CD4-positive, alpha-beta T cell treated with Interleukin-2 at 100 ng/mL for 4 hours (primary cell): ENCODE data around the gene SCYGR4.
"Not testable (repeated sequence)": the region's sequence is repeated elsewhere in the genome, so short reads cannot be mapped to it uniquely, and the experiment has no call there.

Source experiments
- DNase-seq: peaks from one replicate; pipeline ENCODE4 v3.0.0-alpha.2; 2020; ENCODE audit warnings: low spot score

The SCYGR4 gene

DNA sequence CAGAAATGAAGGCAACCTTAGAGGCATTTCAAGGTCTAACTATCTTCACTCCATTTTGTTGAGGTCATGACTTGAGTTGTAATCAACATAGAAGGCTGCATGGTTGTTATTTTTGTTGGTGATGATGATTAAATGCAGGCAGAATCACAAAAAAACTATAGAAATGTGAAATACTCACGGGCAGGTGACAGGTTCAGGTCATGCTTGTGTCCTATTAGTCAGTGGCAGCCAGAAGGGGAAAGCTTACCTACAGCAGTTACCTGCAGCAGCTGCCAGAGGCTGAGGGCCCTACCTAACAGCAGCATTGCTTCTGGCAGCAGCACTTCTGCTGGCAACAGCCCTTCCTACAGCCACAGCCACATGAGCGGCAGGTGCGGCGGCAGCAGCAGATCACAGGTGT is 3.1 kb upstream of the SCYGR4 start:
- no peak for DNase-seq

DNA sequence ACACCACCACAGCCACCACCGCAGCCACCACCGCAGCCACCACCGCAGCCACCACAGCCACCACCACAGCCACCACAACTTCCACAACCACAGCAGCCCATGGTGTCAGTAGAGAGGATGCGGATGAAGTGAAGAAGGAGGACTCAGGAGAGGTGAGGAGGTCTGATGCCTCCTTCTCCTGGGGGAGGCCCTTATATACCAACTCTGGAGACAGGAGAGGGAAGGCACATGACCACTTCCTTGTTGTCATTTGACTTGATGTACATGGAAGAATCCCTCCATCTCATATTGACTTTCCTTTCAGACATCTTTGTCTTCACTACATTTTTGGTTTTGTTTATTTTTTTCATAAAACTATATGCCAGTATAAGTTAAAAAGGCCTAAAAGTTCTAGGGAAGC is 2.6 kb upstream of the SCYGR4 start, which contains the start of gene SCYGR3:
TSS of gene SCYGR3 (minus strand) at position 101 of the 400 bp plus-strand sequence. CDS start at position 101, 0 bp downstream.
- DNase-seq: no peak

DNA sequence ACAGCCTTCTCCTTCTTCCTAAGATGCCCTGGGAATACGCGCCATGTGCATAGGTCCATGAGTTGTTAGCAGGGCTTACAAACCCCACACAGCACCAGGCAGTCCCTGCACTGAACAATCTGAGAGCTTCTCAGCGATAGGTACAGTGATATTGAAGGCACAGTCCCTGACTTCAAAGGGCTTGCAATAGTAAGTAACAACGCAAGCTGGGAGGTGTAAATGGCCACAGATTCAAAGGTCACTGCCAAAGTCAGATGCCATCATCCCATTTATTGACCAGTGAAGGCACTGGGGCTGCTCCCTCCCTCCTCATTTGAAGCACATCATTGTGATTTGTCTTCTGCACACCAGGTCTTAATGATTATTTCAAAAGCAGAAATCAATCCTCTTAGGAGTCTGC is 2.1 kb upstream of the SCYGR4 start:
- no peak for DNase-seq

DNA sequence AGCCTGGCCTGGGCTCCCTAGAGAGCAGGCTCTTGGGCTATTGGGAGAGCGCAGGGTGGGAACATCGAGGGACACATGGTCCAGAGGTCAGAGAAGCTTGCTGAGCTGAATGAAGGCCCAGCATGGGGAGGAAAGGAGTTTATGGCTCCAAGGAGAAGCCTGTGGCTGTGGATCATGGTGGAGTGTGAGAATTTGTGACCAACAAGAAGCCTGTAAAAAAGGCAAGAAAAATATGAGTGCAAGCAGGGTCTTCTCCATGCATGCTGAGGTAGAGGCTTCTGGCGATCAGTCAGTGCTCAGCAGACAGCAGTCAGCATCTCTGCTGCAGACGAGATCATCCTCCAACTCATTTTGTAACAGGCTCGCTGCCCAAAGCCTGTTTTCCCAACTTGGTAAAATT is 1.4 kb upstream of the SCYGR4 start:
- DNase-seq: no peak

DNA sequence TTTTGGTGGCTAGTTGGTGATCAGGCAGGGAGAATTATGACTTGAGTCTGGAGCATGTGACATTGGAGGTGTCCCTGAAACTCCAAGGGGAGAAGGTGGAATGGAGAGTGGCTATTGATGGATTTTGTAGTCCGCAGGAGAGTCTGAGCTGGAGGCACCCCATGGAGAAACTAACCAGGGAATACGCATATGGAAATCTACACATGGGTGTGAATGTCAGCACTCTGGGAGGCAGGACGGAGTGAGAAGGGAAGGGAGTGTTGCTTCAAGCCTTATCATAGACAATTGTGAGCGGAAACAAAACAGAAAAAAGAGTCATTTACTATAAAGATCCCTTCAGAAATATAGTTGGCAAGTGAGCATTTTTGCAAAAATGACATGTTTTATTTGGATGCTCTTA is 667 bp upstream of the SCYGR4 start:
- no peak for DNase-seq

DNA sequence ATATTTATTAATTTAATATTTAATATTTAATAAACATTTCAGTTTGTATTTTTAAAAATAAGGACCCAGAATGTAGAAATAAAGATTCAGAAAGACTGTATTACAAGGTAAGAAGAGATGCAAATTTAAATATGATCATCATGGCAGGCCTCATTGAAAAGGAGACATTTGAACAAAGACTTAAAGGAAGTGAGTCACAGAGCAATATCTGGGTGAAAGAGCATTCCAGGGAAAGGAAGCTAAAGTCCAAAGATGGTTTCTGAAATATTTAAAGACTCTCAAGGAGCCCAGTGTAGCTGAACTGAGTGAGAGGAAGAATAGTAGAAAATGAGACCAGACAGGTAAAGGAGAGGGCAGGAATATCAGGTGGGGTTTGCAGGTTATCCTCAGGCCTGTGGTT is 5.9 kb downstream of the SCYGR4 start:
- DNase-seq: no peak

DNA sequence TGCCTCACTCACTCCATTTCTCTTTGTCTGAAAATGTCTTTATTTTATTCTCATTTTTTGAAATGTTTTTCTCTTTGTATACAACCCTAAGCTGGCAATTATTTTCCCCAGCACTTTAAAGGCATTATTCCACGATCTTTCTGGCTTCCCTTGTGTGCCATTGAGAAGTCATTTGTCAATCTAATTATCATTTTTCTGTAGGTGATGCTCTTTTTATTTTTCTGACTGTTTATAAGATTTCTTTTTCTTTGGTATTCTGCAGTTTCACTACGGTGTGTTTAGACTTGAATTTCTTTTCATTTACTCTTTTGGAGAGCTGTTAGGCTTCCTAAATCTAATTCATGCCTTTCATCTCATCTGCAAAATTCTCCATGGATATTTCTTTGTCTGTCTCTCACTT is 8.1 kb downstream of the SCYGR4 start:
- DNase-seq: no peak

DNA sequence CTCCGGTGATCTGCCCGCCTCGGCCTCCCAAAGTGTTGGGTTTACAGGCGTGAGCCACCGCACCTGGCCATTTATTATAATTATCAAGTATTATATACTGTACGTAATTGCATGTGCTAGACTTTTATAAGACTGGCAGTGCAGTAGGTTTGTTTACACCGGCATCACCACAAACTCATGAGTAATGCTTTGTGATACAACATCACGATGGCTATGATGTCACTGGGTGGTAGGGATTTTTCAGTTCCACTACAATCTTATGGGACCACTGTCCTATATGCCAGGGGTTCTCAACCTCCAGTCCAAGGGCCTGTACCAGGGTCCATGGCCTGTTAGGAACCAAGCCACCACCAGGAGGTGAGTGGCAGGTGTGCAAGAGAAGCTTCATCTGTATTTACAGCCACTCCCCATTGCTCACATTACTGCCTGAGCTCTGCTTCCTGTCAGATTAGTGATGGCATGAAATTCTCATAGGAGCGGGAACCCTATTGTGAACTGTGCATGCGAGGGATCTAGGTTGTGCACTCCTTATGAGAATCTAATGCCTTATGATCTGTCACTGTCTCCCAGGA is 9.4 kb downstream of the SCYGR4 start:
- no peak for DNase-seq

DNA sequence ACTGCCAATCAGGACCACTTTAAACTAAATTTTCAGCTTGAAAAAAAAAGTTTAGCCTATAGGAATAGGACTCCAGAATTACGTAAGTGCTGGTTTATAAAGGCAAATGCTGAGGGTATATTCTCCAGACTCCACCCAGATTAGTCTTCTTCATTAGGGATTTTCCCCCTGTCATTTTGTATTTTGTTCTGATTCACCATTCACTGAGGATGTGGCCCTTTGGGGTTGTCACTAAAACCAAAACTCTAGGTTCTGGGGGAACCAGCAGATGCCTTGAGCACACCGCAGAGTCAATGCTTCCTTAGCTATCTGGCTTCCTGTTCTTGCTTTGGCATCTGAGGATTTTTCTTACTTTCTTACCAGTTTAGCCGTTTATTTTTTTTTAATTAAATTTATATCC is 10.5 kb downstream of the SCYGR4 start:
- no peak for DNase-seq

DNA sequence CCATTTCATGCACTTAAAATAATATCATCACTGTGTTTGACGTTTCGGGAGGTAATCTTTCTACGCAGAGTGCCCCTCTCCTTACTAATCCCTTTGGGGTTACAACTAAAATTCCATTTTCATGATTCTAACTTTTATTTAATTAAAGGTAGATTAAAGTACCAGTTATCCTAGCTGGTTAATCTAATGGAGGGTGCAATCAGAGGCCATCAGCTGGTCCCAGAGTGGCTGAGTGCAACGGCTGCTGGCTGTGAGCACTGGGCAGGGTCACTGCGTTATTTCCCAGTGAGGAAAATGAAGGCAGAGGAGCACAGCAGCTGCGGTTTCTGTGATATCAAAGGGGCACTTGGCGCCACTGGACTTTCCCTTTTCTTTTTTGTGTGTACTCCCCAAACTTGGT is 12.1 kb downstream of the SCYGR4 start:
- DNase-seq: no peak

DNA sequence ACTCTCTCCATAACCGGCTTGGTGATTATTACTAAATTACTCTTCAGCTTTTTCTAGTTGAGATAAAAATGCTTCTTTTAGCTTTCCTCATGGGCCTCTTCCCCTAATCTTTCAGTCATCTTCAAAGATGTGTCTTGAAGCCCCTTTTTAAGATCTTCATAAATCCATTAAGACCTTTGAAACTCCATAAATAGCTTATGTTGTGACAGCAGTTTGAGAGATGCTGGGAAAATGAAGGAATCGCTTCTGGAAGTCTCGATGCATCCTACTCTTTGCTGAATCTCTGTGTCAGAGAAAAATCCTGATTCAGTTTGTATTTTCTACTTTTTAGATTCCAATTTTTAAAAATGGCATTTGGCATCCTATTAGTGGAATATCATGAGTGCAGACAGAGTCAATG is 13.0 kb downstream of the SCYGR4 start:
- no peak for DNase-seq

DNA sequence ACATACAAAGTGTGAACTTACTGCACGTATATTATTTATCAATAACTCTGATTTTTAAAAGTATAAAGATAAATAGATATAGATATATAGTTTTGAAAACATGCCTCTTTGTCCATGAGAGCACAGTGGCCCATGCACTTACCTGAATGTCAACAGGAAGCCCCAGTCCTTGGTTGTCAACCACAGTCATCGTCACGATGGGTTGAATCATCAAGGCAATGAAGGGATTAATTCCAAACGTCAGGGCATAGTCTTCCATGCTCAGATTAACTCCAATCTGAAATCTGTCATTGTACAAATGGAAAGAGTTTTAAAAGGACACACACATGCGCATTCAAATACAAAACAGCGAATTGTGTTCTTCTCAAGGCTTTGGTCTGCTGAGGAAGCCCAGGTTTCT is 15.5 kb downstream of the SCYGR4 start:
- no peak for DNase-seq

DNA sequence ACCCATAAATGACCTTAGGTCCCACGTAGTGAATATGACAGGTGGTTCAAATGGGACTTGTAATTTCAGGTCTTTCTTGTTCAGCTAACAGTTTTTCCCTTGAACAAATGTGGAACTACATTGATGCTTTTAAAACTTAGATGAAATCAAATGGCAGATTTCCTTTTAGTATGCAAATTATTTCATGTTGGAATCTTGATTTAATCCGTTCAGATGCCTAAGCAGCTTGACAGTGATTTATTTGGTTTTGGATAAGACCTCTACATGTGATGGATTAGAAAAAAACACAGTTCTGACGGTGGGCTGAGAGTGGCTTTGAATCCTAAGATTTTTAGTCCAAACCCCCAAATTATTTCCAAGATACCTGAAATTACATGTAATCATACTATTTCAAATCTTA is 16.9 kb downstream of the SCYGR4 start:
- DNase-seq: no peak

DNA sequence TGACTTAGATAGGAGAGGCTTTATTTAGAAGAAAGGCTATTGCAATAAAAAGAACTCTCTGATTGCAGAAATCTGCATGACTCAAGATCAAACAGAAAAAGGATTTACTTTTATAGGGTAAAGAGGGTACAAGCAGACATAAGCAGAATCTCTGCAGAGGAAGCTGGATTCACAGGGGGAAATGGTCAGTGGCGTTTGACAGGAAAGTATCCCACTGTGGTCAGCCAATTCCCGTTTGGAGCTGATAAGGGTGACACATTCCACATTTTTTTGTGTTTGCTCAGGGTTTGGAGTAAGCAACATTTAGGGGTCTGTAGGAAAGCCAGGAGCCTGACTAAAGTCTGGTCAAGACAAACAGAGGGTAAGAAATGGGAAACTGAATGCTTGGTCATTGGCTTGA is 25.4 kb downstream of the SCYGR4 start:
- DNase-seq: no peak

DNA sequence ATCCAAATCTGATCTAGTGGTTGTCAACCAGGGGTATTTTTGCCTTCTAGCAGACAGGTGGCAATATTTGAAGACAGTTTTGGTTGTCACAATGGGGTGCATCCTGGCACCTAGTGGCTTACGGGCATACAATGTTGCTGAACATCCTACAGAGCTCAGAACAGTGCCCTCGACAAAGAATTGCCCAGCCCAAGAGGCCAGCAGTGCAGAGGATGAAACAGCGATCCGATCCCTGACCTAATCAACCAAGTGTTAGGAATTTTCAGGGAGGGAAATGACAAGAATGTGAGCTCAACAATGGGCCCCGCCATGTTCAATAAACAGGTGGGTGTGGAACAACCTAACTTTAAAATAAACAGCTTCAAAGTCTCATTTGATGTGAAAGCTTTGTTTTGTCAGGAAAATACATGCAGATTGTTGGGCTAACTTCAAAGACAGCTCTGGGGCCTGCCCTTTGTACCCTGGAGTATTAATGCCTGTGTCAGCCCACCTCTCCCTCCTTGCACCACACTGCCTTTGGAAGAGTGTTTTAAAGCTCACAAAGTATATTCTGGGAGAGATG is 26.8 kb downstream of the SCYGR4 start:
- no peak for DNase-seq

DNA sequence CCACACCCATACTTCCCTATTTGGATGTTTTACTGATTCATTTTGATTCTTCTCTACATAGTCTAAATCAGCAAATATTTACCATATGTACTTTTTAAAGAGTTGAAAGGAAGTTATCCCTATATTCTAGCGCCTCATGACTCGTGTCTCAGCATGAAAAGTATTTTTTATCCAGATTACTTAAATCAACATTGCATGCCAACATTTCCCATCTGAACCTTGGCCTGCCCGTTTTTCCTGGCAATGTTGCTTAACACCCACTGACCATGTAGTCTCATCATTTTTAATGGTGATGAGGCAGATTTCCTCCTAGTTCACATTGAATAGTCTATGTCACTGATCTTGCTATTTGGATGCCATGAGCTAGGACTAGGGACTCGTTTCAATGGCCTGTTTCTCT is 36.1 kb downstream of the SCYGR4 start:
- DNase-seq: no peak

DNA sequence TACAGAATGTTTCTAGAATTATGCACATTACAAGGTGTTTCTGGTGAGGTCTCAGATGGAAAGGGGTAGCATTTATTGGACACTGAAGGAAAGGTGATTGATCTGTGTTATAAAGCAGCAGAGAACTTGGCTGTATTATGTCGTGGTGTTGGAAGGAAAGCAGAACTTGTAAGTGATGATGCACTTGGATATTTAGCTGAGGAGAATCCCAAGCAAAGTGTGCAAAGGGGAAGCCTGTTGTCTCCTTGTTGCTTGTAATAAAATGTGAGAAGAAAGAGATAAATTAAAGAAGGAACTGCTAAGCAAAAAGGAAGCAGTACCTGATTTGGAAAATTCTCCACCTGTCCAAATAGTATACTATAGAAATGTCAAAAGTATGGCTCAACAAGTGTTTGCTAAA is 37.1 kb downstream of the SCYGR4 start:
- DNase-seq: no peak

DNA sequence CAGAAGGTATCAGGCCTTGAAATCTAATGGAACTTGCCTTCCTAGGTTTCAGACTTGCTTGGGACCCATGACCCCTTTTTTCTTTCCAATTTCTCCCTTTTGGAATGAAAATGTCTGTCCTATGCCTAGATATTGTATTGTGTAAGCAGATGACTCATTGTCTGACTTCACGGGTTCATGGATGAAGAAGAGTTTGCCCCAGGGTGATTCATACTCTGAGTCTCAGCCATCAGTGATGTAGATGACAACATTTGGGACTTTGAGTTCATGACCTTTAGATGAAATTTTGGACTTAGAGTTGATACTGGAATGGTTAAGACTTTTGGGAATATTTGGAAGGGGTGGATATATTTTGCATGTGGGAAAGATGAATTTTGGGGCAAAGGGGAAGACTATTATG is 38.2 kb downstream of the SCYGR4 start:
- no peak for DNase-seq

DNA sequence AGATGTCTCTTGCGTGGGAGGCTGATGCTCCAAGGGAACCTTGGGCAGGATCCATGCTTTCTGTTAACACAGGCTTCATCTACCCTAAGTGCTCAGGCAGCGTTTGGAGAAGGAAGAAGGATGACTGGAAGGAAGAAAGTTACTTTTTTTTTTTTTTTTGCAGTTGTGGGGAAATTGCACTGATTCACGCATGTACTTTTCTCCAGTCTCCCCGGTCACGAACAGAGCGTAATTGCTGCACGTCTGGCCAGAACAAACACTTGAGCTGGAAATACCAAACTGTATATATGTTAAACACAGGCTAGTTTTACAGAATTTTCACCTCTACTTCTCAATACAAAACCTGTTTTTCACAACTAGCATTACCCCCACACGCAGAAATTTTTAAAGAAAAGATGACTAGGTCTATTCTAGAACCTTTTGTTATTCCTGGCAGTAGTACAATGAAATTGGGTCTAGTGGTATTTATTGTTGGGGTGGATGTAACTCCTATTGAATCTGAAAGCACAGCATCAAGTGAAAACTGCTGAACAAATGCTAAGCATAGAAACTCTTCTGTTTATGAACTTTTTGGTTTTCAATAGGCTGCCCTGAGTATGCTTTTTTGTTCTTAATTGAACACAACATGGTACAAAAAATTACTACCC is 40.0 kb downstream of the SCYGR4 start:
- DNase-seq: no peak

DNA sequence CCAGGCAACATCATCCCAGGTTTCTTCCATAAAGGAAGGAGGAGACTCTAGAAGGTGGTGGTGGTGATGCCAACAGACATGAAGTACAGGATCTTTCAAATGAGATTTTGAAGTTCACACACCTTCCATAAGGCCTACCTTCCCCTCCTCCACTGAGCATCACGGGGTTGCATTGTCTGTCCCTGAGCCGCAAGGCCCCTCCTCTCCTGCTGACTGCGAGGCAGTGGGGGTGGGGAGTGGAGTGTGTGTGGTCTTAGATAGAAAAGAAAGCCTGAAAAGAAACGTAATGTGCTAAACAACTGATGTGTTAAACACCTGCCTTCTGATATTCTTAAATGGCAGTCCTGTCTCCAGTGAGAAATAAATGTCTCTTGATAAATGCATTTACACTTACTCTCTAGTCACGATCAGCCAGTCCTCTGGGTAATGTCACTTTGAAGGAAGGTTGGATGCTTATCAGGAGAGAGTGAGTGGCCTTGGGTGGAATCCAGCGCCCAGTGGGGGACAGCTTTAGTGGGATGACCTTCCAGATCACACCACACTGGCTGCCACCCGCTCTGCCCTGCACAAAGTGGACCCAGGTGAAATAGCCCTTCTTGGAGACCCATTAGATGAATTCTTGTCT is 43.8 kb downstream of the SCYGR4 start:
- DNase-seq: no peak

DNA sequence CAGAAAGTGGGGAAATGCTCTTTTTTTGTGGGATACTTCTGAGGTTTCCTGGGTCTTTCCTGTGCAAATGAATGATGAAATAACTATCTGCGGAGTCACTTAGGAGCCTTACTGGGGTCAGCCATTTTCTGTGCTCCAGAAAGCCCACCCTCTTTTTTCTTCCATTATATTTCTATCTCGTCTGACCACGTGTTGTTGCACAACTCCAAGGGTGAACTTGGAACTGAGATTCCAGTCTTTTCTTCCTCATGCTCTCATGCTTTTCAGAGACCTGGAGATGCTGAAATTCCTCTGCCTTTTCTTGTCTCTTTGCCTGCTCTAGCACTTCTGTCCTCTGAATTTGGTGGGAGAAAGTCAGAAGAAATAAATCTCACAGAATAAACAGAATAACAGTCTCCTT is 44.5 kb downstream of the SCYGR4 start:
- DNase-seq: no peak

DNA sequence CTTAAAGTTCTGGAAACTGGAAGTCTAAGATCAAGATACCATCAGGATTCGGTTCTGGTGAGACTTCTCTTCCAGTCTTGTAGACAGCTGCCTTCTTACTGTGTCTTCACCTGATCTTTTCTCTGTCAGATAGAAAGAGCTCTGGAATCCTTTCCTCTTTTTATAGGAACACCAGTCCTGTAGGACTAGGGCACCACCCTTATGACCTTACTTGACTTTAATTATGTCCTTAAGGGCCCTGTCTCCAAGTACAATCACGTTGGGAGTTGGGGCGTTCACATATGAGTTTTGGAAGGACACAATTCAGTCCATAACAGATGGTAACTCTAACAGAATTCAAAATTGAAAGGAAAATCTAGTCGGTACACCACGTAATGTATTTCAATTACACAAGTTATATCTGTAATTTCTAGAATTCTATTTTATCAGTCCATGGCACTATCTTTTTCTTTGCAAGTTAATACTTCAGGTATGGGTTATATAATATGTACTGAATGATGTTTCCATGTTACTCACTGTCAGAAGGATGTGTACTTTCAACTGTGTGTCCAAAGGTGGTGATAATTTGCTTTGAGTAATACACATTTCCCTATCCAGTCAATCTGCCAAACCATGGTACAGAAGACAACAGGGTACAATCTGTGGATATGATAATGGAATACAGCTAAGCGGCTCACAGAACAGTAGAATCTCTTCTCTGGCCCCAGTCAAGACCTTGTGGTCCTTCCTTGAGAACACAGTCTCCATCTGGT is 48.1 kb downstream of the SCYGR4 start:
- no peak for DNase-seq

DNA sequence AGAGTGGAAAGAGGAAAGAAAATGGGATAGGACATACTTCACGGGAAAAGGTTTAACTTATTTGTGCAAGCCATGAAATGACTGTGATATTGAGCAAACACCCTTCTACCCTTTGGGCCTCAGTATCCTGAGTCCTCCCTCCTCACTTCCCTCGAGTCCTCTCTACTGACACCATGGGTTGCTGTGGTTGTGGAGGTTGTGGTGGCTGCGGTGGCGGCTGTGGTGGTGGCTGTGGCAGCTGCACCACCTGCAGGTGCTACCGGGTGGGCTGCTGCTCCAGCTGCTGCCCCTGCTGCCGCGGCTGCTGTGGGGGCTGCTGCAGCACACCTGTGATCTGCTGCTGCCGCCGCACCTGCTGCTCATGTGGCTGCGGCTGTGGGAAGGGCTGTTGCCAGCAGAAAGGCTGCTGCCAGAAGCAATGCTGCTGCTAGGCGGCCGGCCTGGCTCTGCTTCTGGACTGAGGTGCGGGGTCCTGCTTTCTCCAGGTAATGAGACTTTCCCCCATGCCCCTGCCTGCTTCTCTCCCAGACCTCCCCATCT is 49.4 kb downstream of the SCYGR4 start, which contains the start of gene SCYGR5:
TSS of gene SCYGR5 (plus strand) at position 174 of the 540 bp plus-strand sequence. CDS start at position 174, 0 bp downstream.
- not testable (repeated sequence) for DNase-seq
